ENCODE results near the gene ZNF592.

DNA sequence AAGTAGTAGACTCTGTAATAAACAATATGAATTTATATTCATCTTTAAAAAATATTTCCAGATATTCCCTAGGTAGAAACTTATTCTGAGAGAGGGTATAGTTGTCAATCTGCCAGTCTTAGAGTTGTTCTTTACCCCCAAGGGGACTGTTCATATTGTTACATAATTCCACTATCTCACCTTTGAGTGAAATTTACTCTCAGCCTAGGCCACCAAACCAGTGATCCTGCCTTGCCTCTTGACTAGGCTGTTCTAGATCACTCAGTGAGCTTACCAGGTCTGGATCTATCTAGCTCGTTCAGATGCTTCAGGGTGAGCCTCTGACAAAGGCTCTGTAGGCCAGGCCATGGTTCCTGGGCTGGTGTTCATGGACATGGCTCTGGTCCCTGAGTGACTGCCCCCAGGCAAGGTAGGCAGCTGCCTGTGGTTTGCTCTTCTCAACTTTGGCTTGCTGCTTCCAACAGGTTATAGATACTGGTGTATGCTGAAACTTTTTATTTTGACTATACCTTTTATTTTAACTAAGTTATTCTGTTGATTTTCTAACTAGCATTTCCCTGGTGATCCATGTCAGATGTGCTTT, 27.6 kb downstream of the ZNF592 start:
- TF ChIP-seq POLR2AphosphoS5 (IDR thresholded peaks at IDR 0.05; ENCODE audit: low read depth, low read length) (no peak), TAF1 (IDR thresholded peaks at IDR 0.05; ENCODE audit: borderline replicate concordance, low read depth, low read length) (no peak), POLR2A (IDR thresholded peaks at IDR 0.05; ENCODE audit: low read depth, low read length) (no peak)

Measured in GM12892 (cell line).